SU-DHL-6 (cell line): ENCODE measurements around the gene RELN.

Experiments used
- CTCF ChIP-seq: fragments of 200-600 bp; sonication (generic); IDR thresholded peaks from one replicate; pipeline ENCODE4 v1.5.1; 2017; ENCODE audit warnings: antibody characterized with exemption, mild to moderate bottlenecking, low read length, moderate library complexity; ENCODE audit not compliant: insufficient read depth, poor library complexity, severe bottlenecking
- EZH2phosphoT487 ChIP-seq: fragments of 200-600 bp; sonication (generic), shearing (Covaris generic); conservative IDR thresholded peaks from 2 replicates; pipeline ENCODE4 v1.6.1; 2018; ENCODE audit warnings: mild to moderate bottlenecking, antibody characterized with exemption, low read length, moderate library complexity, mixed read lengths

GRCh38 chr7:103781409-103781808, 208.0 kb downstream of the RELN start:
- TF ChIP-seq CTCF (no peak), EZH2phosphoT487 (no peak)
